ENCODE data around the gene FGGY.
"Not testable (repeated sequence)": the region's sequence is repeated elsewhere in the genome, so short reads cannot be mapped to it uniquely, and the experiment has no call there.

Gene FGGY

DNA sequence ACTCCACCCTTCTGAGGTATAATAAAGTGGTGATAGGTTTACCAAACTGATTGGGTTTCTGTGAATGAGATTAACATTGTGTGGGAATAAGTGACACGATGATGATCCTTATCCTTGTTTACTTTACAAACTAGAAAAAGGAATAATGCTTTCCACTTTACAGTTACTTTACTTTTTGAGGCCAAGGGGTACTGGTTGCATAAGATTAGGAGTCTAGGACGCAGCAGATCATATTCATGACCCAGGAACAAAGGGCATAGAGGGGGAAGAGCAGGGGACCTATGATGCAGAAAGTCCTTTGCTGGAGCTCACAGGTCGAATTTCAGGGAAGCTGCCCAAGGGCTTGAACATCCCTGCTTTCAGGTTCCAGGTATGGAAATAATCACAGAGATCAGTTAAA, 20.4 kb downstream of the FGGY start:
- no peak for DNase-seq

DNA sequence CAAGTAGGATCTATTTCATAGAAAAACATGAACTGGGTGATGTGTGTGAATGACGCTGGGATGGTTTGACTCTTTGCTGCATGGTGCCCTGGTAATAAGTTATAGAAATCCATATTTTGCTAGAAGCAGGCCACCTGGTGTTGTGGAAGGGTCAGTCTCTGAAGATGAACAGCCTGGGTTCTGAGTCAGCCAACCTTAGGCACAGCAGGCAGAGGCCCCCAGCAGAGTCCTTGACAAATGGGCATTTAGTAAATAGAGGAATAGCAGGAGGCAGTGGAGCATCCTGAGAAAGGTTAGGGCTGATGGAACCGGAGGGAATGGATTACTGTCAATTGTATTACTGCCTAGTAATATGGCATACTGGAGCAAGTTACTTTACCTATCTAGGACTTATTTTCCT, 20.9 kb downstream of the FGGY start:
- no peak for DNase-seq

DNA sequence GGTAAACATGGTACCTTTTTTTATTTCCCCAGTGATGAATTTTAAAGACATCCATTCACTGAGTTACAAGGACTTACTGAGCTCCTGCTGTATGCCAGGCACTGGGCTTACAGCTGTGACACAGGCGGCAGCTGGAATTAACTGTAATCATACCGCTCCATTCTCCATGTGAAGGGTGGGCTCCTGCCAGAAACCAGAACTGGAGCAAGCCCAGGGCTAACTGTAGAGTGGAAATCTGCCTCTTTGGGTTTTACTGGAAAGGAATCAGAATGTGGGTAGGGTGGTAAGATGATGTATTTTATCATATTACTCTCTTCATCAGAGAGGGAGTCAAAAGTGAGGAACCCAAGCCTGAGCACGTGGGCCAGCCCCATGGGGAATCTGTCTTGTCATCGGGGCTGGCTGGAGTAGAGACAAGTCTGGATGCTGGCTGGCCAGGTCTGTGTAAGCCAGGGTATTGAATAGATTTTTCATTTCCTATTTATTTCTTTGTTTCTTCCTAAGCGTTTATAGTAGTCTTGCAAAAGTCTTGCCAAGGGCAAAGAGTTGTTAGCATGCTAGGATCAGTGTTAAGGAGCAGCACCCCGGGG, 21.5 kb downstream of the FGGY start:
- DNase-seq: no peak

DNA sequence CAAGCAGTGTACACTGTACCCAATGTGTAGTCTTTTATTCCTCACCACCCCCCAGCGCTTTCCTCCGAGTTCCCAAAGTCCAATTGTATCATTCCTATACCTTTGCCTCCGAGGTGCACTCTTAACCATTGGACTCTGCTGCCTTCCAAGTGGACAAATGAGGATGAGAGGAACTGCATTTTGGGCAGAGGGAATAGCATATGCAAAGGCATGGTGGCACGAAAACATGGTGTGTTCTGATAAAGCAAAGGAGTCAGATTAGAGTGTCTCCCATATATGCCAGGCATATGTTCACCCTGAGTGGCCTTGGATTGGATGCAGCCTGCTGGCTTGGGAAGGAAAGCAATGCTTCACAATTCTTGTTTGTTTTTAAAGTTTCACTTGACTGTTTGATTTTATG, 25.5 kb downstream of the FGGY start:
- no peak for DNase-seq

DNA sequence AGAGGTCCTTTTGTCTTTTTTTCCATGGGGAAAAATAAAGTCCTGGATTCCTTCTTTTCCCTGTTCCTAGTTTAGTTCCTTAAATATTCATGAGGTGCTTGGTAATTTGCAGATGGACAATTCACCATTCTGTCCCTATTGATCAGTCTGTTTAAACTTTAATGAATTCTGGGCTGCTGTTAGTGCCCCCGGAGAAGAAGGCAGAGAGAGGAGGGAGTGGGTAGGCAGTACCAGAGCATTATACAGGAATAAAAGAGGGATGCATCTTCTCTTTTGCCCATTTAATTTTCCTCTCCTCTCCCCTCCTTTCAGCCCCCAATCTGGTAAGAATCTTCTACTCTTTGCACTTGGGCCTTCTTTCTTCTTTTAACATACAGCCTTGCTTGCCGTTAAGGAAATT, 25.9 kb downstream of the FGGY start:
- no peak for DNase-seq

DNA sequence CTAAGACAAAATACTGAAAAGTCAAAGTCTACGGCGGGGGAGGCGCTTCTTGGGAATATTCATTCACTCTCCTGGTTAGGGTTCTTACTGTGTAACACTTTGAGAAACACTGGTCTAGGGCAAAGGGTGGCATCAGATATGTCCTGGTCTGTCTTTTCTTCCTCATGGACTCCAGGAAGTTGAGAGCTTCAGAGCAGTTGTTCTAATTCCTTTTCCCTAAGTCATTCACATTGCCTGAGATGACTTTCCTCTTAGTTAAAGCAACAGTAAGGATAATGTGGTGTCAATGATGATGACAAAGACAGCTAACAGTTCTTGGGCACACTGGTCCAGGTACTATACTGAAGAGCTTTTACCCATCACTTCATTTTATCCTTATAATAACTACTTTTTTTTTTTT, 27.0 kb downstream of the FGGY start:
- DNase-seq: no peak

DNA sequence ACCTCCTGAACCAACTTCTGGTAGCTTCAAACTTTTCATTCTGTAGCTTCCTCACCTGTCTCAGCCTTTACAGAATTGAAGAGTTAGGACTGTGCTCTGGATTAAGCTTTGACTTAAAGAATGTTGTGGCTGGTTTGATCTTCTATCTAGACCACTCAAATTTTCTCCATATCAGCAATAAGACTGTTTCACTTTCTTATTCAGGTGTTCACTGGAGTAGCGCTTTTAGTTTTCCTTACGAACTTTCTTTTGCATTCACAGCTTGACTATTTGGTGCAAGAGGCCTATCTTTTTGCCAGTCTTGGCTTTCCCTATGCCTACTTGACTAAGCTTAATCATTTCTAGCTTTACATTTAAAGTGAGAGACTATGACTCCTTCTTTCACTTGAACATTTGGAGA, 31.5 kb downstream of the FGGY start:
- no peak for DNase-seq

DNA sequence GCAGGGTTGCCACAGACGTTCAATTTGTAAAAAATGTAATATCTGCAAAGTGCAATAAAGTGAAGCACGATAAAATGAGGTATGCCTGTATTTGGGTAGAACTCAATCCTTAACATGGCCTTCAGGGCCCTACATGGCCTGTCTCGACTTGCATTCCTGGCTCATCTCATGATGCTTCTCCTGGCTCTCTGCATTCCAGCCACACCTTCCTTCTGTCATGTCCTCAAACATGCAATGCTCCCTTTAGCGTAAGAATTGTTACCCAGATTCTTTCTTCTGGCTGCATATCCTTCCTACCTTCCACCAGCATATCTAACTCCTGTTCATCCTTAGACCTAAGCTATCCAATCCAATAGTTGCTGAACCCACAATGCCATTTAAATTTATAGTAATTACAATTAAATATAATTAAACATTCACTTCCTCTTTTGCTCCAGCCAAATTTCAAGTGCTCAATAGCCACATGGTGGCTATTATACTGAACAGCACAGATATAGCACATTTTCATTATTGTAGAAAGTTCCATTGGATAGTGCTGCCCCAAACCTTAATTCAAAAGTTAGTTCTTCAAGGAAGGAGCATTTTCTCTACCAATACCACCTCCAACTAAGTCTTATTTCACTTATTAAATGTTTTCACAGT, 32.6 kb downstream of the FGGY start:
- DNase-seq: no peak

DNA sequence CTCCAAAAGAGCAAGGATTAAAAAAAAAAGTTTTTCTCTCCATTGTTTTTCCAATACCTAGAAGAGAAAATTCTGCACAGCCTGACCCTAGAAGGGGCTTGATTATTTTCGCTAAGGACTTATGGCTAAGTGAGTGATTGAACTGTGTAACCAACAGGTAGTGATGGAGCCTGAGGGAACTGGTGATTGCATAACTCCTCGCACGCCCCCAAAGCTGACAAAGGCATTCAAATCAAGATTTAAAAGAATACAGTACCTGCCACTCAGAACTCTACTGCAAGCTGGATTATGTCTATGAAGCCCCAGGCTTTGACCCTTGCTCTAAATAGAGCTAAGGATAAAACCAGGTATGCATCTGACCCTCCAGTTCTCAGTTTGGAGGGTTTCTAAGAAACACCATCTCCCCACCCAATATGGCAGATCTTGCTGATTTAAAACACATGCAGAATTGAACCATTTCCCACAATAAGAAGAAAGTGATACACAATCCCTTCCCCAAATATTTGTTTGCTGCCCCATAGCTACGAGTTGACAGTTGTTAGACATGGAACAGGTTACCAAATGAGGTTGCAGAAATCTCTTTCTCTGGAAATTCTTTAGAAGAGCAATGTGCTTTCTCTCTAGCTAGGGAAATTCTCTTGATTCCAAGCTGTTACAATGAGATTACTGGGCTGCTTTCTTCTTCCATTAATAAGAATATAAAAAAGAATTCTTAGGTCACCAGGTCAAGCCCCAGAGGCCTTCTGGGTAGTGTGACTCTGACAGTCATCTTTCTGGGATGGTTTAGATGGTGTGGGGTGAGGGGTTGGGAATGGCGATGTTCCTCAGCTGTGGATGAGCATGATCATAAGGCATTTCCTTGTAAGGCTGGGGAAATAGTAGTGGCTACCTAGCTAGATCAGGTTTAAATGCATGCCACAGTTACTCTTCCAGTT, 35.1 kb downstream of the FGGY start:
- no peak for DNase-seq

DNA sequence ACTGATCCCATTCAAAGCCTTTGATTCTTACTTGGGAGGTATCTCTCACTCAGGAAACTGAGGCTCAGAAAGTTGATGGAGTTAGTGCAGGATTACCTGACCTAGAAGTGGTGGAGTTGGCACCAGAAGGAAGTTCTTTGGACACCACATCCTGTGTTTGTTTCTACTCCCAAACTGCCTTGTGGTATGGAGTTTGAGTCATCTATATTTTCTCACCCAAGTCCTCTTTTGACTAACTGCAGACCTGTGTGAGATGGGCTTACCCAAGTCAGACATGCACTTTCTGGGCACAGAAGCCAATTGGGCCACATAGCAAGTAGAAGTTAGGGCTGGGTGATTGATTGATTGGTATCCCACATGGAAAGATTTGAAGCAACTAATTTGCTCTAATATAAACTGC, 36.1 kb downstream of the FGGY start:
- DNase-seq: peak; percentile 27 to 40

DNA sequence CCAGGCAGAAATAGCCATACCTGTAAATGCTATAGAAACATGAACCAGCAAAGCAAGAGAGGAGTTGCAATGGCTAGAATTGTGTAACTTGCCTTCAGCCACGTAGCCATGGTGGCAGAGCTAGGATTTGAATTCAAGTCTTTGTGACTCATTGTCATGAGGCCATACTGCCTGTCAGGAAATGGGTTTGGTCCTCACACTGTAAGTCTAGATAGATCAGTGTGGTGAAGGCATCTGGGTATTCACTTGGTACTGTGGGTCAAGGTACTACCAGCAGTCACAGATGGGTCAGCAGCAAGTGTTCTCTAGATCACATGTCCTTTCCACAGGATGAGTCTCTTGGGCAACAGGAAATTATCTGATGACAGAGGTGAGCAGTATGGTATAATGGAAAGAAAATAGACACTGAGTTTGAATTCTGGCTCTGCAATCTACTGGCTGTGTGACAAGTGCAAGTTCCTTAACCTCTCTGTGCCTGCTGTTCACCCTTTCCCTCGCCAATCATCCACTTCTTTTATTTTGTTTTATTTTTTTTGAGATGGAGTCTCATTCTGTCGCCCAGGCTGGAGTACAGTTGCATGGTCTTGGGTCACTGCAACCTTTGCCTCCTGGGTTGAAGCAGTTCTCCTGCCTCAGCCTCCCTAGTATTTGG, 36.9 kb downstream of the FGGY start:
- DNase-seq: no peak

DNA sequence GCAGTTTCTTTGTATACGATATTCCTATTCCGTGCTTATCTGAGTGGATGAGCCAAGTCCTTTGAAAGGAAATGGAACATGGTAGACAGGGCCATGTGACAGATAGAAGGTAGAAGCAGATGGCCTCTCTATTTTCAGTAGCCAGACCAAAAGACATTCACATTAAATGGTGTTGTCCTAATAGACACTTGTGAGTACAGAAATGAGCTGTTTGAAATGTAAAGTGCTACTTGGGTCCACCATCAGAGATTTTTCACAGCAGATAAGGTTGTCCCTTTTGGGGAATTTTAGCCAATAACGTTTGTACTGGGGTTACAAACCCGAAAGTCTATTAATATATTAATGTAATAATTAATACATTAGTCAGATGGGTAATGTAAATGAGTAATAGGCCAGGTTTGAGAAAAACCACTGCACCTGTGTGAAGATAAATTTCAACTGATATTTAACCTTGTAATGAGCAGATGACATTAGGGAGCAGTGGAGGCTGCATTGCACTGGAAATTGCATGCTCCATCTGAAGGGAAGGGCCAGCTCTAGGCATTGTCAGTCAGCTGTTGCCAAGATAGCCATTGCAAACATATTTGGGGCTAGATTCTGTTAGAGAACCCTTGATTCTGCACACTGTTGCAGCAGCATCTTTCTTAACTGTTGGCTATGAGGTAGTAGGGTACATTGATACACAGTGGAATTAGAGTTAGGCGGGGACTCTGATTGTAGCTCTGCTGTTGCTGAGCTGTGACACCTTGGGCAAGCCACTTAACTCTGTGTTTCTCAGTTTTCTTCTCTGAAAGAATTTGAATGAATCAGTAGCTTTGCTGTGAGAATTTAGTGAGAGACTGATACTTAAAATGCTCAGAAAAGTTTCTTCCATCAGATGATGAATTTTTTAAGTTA, 43.8 kb downstream of the FGGY start:
- no peak for DNase-seq

DNA sequence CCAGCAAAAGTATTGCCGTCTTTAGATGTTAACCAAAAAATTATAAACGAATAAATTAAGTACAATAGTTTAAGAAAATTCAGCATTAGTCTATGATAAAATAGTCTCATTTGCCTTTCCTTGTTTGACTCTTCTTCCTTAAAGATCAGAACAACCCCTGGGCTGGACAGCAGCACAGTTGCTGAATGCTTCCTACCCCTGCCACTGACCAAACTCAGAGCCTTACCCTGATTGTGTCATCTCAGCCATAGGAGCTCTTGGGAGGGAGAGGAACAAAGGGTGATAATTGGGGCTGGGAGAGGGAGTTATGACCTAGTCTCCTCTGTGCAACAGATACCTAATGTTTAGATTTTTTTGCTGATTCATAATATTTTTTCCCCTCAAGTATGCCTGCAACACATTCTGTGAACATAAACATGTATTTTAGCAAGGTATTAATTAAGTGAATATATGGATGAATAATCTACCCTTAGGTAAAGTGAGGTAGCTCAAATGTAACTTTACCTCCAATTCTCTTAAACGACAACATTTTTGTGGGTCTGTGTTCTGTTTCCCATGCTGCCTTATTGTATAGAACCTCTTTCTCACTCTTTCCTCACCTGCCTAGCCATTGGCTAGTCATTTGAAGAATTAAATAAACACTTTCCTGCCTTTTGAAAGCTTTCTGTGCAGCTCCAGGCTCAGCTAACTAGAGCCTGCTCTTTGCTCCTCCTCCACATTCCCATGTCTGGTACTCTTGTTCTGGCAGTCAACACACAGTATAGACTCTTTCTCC, 46.1 kb downstream of the FGGY start:
- DNase-seq: no peak

DNA sequence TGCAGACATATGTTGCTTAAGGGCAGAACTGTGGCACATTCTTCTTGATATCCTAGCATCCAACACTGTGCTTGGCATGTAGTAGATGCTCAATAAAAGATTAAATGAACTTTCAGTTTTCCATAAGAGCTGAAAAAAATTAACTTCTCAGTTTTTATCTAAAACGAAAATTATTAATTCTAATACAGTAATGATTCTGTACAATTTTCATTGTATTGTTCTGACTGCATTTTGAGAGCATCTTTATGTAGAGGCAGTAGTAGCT, 46.6 kb downstream of the FGGY start:
- no peak for DNase-seq

DNA sequence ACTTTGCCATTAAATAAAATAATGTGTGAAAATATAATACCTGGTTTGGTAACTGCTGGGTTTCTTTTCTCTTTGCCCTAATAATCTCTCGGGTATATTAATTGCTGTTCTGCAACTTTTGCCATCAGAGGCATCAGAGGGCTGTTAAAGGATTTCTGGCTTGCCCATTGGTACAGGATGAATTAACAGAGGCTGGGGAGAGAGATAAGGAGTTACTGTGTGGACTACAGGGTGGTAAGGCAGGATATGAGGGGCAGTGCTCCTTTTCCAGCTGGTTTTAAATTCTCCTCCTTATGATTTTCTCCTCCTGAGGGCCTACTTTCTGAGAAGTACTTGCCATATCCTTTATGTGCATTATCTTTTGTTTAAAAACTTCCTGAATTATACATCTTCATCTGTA, 48.3 kb downstream of the FGGY start:
- DNase-seq: no peak

DNA sequence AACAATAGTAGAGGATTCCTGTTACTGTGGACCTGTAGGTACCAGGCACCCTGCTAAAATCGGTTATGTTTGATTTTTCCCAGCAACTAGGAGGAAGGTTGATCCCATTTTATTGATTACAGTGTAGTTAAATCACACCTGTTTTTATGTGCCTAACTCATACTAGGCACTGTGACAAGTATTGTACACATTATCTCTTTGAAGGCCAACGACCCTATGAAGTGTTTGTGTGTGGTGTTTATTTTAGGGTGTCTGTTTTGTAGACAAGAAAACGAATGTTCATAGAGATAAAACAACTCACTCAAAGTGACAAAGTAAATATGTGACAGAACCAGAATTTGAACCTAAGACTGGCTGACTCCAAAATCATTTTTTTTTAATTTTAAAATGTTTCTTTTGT, 49.5 kb downstream of the FGGY start:
- DNase-seq: no peak

DNA sequence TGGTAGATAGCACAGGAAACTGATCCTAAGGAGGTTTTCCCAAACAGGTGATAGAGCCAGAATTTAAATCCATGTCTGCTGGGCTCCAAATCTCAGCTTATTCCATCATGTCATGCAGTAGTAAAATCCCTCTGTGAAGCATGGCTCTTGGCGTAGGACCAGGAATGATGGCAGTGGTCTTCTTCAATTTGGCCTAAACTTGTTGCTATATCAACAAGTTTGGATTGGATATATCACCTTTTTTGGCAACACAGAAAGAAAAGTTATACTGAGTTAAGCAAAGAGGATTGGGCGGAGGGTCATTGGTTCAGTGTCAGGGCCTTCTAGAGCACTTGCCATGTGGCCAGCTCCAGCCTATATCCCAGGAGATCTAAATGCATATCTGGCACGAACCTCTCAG, 52.2 kb downstream of the FGGY start:
- DNase-seq: no peak

DNA sequence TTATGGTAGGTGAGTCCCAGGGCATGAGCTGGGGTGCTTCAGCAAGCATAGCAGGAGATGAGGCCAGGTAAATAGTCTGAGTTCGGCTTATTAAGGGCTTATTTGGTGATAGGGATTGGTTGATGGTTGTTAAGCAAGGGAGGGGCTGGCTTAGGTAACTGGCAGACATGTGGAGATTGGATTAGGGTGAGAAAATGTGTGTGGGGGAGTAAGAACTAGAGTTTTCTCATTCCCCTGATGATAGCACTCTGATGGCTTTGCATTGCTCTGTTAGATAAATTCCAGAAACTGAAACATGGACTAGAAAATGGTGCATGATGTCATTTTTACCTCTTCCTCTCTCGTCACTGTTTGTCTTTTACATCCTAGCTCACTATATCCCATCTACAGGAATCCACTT, 53.6 kb downstream of the FGGY start:
- no peak for DNase-seq

DNA sequence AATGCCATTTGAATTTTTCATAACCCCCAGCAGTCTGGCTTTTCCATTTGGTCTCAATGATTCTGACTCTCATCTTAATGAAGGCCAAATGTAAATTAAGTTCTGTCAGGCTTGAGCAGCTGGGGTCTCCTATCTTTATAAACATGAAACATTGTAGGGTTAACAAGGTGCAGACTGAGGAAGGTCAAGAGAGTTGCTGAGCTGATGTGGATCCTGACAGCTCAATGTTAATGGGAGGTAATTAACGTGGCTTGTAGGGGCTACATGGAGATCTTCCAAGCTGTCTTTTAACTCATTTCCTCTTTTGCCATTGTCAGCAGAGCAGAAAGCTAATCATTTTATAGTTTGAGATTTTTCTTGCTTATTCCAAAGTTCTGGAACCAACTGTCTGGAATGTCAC, 55.2 kb downstream of the FGGY start:
- peak; percentile 27 to 42 for DNase-seq

DNA sequence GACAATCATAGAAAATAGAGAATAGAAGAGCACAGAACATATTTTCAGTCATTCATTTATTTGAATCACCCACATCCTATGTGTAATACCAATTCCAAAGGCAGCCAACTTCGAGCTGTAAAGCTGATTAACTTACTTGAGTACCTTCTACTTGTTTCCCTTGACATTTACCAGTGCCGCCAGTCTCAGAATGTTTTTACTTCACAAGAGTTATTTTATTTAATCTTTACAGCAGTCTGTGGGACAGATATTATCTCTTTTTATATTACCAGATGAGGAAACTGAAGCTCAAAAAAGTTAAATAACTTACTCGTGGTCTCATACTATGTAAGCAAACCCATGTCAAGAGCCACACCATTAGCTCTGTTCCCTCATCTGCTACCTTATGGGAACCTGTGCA, 56.6 kb downstream of the FGGY start:
- DNase-seq: no peak

DNA sequence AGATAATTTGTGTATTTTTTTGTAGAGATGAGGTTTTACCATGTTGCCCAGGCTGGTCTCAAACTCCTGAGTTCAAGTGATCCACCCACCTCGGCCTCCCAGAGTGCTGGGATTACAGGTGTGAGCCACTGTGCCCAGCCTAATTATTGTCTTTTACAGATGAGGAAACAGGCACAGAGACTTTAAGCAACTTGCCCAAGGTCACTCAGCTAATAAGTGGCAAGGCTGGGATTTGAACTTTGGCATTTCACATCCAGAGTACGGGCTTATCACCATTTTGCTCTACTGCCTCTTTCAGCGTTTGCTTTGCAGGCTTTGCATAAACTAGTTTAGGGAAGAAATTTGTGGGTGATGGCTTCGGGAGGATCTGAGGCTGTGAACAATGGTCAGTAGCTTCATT, 57.3 kb downstream of the FGGY start:
- DNase-seq: not testable (repeated sequence)

DNA sequence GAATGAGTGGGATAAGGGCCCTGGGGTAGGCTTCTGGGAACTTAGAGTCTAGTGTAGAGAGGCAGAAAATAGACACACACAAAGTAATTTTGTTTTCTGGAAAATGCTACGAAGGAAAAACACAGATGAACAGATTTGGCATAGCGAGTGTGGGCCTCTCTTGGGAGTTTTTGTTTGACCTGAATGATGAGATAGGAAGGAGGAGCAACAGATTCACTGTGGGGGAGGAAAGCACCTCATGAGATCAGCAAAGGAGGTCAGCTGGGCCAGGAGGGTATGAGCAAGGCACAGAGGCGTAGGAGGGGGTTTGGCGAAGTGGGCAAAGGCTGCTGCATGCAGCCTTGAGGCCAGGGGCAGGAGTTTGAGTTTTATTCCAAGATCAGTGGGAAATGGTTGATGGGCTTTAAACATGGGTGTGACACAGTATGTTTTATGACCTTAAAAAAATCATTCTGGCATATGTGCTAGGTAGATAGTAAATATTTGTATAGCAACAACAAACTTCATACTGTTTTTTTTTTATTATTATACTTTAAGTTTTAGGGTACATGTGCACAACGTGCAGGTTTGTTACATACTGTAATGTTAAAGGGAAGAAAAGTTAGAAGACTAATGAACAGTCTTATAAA, 57.9 kb downstream of the FGGY start:
- no peak for DNase-seq
